Measurements from ENCODE around the gene CHMP6.

DNA sequence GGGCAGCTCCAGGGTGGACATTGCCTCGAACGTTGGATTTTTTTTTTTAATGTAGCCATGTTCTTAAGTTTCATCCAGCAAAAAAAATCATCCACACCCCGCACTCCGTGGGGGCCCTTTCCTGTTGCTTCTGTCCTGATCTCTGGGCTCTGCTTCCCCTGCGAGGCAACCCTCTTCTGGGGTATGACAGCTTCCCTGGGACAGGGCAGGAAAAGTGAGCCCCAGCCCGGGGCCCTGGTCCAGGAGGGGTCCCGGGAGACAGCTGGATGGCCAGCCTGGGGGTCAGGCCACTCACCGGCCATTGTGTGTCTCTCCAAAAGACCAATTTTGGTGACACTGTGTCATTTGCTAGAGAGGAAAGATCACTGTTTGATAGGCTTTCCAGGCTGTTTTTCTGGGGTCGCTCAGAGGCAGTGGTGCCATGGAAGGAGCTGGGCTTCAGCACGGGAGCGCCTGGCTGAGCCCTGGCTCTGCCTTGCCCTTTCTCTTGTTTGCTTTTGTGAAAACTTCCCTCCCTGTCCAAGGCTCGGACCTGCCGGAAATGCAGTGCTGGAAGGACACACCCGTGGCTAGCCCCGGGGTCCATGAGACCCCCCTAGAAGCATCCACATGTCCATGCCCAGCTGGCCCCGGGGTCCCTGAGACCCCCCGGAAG lies 41.0 kb upstream of the CHMP6 start:
- TF ChIP-seq, protein P1, sequence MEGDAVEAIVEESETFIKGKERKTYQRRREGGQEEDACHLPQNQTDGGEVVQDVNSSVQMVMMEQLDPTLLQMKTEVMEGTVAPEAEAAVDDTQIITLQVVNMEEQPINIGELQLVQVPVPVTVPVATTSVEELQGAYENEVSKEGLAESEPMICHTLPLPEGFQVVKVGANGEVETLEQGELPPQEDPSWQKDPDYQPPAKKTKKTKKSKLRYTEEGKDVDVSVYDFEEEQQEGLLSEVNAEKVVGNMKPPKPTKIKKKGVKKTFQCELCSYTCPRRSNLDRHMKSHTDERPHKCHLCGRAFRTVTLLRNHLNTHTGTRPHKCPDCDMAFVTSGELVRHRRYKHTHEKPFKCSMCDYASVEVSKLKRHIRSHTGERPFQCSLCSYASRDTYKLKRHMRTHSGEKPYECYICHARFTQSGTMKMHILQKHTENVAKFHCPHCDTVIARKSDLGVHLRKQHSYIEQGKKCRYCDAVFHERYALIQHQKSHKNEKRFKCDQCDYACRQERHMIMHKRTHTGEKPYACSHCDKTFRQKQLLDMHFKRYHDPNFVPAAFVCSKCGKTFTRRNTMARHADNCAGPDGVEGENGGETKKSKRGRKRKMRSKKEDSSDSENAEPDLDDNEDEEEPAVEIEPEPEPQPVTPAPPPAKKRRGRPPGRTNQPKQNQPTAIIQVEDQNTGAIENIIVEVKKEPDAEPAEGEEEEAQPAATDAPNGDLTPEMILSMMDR (IDR thresholded peaks at IDR 0.05) = no peak
- no peak for TF ChIP-seq ZFX (IDR thresholded peaks at IDR 0.05; ENCODE audit: borderline replicate concordance)

All from 22Rv1 (cell line).